Umbilical cord (tissue), 2 donors: ENCODE data around the gene CFAP52. TPM values are rescaled to one million over a fixed set of nuclear protein-coding genes. Genes with fewer than 3 reads are reported as not detected.
"Not testable (repeated sequence)": the region's sequence is repeated elsewhere in the genome, so short reads cannot be mapped to it uniquely, and the experiment has no call there.

Source experiments
- DNase-seq: peaks from one replicate; pipeline ENCODE4 v3.0.0-alpha.2; 2015; ENCODE audit warnings: low spot score
- total RNA-seq: library from RNA; depleted of rRNA; stranded (reverse); fragments of >200 nt; gene quantifications from one replicate; pipeline ENCODE4 v1.2.3, GENCODE V29; 2014; ENCODE audit warnings: low replicate concordance; ENCODE audit not compliant: insufficient read depth

CFAP52 gene
- not detected for total RNA-seq

- DNase-seq: peak; percentile 88
Measured at GRCh38 chr17:9576521-9577372, at the start of gene CFAP52. TSS of gene CFAP52 (plus strand) at chr17:9576642. CDS start at chr17:9576696, 54 bp downstream.

GRCh38 chr17:9527788-9528187 lies 48.7 kb upstream of the CFAP52 start:
- DNase-seq: no peak

- DNase-seq: peak; percentile 26
Measured at GRCh38 chr17:9529033-9529700, 47.3 kb upstream of the CFAP52 start.

- no peak for DNase-seq
Measured at GRCh38 chr17:9531034-9531433, 45.4 kb upstream of the CFAP52 start.

GRCh38 chr17:9532715-9533114 lies 43.7 kb upstream of the CFAP52 start:
- no peak for DNase-seq

- no peak for DNase-seq
Measured at GRCh38 chr17:9533441-9533840, 43.0 kb upstream of the CFAP52 start.

- no peak for DNase-seq
Measured at GRCh38 chr17:9536061-9536460, 40.4 kb upstream of the CFAP52 start.

GRCh38 chr17:9537177-9537776 lies 39.2 kb upstream of the CFAP52 start:
- no peak for DNase-seq

GRCh38 chr17:9538626-9539025 lies 37.8 kb upstream of the CFAP52 start:
- DNase-seq: no peak

GRCh38 chr17:9541718-9542117 lies 34.7 kb upstream of the CFAP52 start:
- no peak for DNase-seq

- DNase-seq: no peak
Measured at GRCh38 chr17:9544221-9544620, 32.2 kb upstream of the CFAP52 start.

- DNase-seq: no peak
Measured at GRCh38 chr17:9549215-9549614, 27.2 kb upstream of the CFAP52 start.

GRCh38 chr17:9553181-9553580 lies 23.3 kb upstream of the CFAP52 start:
- DNase-seq: no peak

- DNase-seq: no peak
Measured at GRCh38 chr17:9553596-9553995, 22.8 kb upstream of the CFAP52 start.

- DNase-seq: not testable (repeated sequence)
Measured at GRCh38 chr17:9554715-9555114, 21.7 kb upstream of the CFAP52 start.

- DNase-seq: no peak
Measured at GRCh38 chr17:9557161-9557755, 19.2 kb upstream of the CFAP52 start.

- no peak for DNase-seq
Measured at GRCh38 chr17:9557857-9558256, 18.6 kb upstream of the CFAP52 start.

GRCh38 chr17:9564104-9564503 lies 12.3 kb upstream of the CFAP52 start:
- no peak for DNase-seq

- DNase-seq: no peak
Measured at GRCh38 chr17:9566067-9566466, 10.4 kb upstream of the CFAP52 start.

- not testable (repeated sequence) for DNase-seq
Measured at GRCh38 chr17:9566739-9567138, 9.7 kb upstream of the CFAP52 start.

- DNase-seq: no peak
Measured at GRCh38 chr17:9568004-9568403, 8.4 kb upstream of the CFAP52 start.

GRCh38 chr17:9568957-9569588 lies 7.4 kb upstream of the CFAP52 start:
- DNase-seq: no peak
